GM12892 (cell line): ENCODE data around the gene DDX20.

Experiments
- POLR2A ChIP-seq: IDR thresholded peaks from 2 replicates; pipeline ENCODE4 v1.6.1; 2011; ENCODE audit warnings: low read depth, low read length, control low read depth
- POLR2AphosphoS5 ChIP-seq: IDR thresholded peaks from 2 replicates; pipeline ENCODE4 v1.6.1; 2011; ENCODE audit warnings: low read depth, low read length, control low read depth
- TAF1 ChIP-seq: IDR thresholded peaks from 2 replicates; pipeline ENCODE4 v1.6.1; 2011; ENCODE audit warnings: low read depth, mild to moderate bottlenecking, control low read depth, low read length, borderline replicate concordance

- TF ChIP-seq TAF1 (no peak), POLR2A (no peak), POLR2AphosphoS5 (no peak)
Measured at GRCh38 chr1:111778541-111779051, 22.9 kb downstream of the DDX20 start.
